ENCODE data around the gene CCDC81.

CCDC81 gene

DNA sequence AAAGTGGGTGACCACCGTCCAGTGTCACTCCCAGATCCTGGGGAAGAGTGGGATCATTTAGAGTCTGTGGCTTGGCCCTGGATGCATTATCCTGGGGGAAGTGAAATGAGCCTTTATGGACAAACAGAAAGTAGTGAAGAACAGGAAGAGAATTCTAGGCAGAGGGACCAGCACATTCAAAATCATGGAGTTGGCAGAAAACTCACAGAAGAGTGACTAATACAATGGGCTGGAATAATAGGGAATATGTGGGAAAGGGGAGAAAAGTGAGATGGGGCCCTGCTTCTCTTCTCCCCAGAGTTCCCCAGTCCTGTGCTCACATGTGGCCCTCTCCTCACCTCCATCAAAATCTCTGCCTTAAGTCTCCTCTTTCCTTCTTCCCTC, 84.3 kb downstream of the CCDC81 start:
- TF ChIP-seq, protein P1, sequence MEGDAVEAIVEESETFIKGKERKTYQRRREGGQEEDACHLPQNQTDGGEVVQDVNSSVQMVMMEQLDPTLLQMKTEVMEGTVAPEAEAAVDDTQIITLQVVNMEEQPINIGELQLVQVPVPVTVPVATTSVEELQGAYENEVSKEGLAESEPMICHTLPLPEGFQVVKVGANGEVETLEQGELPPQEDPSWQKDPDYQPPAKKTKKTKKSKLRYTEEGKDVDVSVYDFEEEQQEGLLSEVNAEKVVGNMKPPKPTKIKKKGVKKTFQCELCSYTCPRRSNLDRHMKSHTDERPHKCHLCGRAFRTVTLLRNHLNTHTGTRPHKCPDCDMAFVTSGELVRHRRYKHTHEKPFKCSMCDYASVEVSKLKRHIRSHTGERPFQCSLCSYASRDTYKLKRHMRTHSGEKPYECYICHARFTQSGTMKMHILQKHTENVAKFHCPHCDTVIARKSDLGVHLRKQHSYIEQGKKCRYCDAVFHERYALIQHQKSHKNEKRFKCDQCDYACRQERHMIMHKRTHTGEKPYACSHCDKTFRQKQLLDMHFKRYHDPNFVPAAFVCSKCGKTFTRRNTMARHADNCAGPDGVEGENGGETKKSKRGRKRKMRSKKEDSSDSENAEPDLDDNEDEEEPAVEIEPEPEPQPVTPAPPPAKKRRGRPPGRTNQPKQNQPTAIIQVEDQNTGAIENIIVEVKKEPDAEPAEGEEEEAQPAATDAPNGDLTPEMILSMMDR (IDR thresholded peaks at IDR 0.05; ENCODE audit: extremely low read depth, missing control alignments): no peak

DNA sequence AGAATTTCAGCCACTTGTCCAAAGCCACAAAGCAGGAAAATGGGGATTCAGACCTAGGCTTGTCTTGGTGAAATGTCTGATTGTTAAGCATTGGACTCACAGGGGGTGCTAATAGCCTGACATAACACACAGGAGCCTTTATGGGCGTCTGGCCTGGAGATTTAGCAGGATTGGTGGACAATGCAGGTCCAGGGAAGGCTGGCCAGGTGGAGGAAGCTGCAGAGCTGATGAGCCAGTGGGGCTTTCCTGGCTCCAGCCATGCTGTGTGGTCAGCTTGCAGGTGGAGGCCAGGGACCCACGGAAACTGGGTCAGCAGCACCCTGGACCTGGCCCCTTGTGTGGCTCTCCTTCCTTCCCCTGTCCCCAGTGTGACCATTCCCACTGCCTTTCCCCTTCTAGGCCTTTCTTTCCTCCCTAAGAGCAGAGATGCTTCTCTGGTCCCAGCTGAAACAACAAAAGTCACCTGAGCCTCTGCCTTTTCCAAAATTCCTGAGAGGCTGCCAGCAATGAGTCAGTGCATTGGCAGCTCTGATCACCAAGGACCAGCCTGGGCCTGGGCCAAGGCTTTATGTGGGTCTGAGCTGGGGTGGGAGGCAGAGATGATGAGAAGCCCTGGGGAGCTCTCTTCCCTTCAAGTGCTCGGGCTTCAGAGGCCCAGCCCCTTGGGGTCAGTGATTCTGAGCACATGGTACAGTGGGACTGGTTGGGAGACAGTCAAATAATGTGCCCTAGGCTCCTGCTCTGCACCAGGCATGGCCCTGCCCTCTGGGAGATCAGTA, 85.2 kb downstream of the CCDC81 start:
- DNase-seq (ENCODE audit: low spot score): no peak
- TF ChIP-seq, protein P1 (IDR thresholded peaks at IDR 0.05; ENCODE audit: extremely low read depth, missing control alignments): no peak

More for the DNA sequence above, 84.3 kb downstream of the CCDC81 start:
- no peak for DNase-seq (ENCODE audit: low spot score)

DNA sequence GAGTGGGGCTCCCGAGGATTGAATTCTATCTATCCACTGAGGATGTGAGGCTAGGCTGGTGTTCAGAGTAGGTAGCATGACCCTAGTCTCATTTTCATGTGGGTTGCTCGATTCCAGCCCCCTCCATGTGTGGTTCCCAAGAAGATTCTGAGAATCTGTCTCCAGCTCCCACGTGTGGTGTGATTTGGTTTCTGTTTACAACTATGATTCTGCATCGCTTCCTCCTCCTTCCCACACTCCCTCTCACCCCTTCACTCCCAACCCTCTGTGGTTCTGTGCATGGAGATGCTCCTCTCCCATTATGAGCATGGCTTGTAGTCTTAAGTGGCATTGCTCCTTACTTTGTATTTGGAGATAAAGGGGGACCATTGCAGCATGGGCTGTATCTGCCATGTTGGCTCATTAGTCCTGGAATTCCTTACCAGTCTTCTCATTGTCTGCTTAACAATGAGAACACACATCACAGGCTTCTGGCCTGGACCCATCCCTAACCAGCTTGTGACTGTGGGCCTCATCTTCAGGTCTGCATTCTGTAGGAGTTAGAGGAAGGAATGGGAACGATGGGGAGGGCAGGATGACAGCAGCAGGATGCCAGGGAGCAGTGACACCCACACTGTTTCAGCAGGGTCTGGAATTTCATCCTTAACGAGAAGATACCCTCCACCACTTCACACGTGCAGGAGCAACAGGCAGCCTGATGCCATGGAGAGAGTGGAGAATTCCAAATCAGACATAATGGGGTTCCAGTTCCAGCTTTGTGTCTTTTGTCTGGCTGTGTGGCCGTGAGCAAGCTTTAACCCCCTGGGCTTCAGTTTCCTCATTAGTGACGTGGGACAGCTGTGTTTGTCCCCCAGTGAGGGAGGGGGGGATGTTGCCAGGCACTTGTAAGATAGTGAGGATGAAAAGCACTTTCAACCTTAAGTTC, 86.0 kb downstream of the CCDC81 start:
- DNase-seq (ENCODE audit: low spot score): no peak
- TF ChIP-seq, protein P1 (IDR thresholded peaks at IDR 0.05; ENCODE audit: extremely low read depth, missing control alignments): no peak

DNA sequence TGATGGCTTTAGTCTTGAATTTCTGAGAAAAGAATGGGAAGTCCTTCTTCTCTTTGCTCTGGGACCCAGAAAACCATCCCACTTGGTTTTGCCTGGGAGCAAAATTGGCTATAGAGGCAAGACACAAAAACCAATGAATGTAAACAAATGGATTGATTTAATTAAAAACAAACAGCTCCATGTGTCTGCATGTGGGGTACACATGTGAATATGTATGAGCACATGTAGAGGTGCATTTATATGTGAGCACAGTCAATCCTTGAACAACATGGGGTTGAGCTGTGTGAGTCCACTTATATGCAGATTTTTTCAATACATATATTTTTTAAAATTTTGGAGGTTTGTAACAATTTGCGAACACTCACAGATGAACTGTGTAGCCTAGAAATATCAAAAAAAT, 87.2 kb downstream of the CCDC81 start:
- no peak for DNase-seq (ENCODE audit: low spot score)
- TF ChIP-seq, protein P1 (IDR thresholded peaks at IDR 0.05; ENCODE audit: extremely low read depth, missing control alignments): no peak

DNA sequence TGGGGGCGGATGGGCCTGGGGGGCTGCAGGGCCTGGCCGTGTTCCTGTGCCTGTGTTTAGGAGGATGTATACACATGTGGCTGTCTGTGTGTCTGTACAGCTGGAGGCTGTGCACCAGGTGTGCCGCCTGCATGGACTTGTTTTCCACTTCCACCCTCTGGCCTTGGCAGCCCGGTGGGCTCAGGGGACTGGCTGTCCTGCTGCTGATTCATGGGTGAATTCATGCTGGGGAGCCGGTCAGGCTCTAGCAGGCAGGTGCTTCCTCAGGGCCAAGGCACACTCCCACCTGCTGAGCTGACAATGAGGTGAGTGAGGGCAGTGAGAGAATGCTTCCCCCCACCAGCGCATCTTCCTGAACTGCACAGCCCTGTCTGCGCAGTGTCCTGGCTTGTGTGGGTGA, 88.4 kb downstream of the CCDC81 start:
- TF ChIP-seq, protein P1 (IDR thresholded peaks at IDR 0.05; ENCODE audit: extremely low read depth, missing control alignments): no peak
- no peak for DNase-seq (ENCODE audit: low spot score)

DNA sequence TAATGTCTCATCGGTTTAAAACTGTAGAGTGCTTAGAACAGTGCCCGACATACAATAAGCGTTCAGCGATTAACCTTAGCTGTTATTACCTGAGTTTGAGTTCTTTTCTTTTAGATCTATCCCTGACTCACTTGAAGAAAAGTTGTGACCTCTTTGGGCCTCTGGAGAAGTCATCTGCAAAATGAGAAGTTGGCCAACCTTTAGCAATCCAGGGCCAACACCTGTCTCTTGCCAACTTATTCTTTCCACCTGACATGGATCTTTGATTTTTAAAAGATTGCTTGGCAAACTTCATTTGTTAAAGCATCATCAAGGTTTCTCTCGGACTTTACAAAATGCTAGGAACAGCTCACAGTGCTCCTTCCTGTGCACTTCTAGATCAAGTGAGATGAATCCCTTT, 89.3 kb downstream of the CCDC81 start:
- TF ChIP-seq, protein P1 (IDR thresholded peaks at IDR 0.05; ENCODE audit: extremely low read depth, missing control alignments): no peak
- no peak for DNase-seq (ENCODE audit: low spot score)

Measured in GM20000 (cell line).